KG1 (cell line): ENCODE data around the gene FGF6.

Source experiments
- DNase-seq: peaks from one replicate; lab custom pipeline; 2025; lab: John Stamatoyannopoulos, UW

Gene FGF6

GRCh38 chr12:4447151-4447550, 1.5 kb upstream of the FGF6 start:
- DNase-seq, result no peak

- no peak for DNase-seq
Measured at GRCh38 chr12:4446335-4446734, 720 bp upstream of the FGF6 start.

DNA sequence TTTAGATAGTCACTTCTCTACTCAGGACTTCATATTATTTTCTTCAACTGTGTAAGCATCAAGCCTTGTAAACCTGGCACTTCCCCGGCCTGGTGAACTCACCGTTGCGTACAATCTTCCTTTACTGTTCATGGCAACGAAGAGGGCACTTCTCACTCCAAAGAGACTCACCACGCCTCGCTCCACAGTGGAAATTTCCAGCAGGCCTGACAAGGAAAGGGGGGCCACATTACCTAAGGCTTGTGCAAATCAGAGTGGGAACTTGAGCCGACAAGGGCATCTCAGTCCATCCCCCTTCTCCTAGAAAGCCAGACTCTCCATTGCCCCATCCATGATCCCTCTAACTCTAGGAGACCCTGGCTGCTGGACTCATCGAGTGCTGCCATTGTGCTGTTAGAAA, 1.6 kb downstream of the FGF6 start:
- no peak for DNase-seq

- DNase-seq, result no peak
Measured at GRCh38 chr12:4443616-4444015, 2.0 kb downstream of the FGF6 start.

- DNase-seq, result no peak
Measured at GRCh38 chr12:4441355-4442335, 4.0 kb downstream of the FGF6 start.

- DNase-seq, result no peak
Measured at GRCh38 chr12:4440187-4440941, 5.3 kb downstream of the FGF6 start.

DNA sequence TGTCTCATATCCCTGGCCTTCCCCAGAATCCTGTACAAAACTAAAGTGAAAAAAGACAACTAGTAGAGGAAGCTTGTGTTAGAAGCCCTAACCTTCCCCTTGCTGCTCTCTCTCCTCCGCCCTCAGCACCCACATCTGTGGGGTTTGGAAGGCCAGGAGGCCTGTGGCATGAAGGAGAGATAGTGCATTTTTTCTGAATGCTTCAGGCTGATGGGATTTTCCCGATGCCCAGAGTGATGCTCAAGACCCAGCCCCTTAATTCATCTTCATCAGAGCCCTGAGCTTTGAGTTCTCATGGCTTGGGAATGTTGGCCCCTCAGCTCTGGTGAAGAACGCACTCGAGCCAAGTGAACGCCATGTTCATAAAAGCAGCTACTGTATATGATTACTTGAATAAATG, 5.9 kb downstream of the FGF6 start:
- DNase-seq, result no peak

GRCh38 chr12:4438834-4439596, 6.6 kb downstream of the FGF6 start:
- DNase-seq, result no peak

DNA sequence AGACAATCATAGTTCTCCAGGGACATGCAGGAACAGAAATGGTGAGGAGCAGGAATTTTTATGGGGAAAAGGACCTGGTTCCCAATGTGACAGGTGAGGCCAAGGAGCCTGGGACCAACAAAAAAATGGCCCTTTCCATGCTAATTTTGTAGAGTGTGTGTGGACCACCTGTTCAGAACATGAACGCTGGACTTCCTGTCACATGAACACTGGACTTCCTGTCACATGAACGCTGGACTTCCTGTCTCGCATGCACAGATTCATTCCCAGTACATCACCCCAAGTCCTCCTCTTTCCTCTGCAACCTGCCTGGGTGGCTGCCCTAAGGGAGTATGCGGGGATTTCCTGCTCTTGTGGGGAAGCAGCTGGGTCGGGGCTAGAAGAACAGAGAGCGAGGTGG, 10.1 kb downstream of the FGF6 start:
- no peak for DNase-seq

GRCh38 chr12:4434706-4435425, 10.7 kb downstream of the FGF6 start:
- peak; percentile 13 for DNase-seq

DNA sequence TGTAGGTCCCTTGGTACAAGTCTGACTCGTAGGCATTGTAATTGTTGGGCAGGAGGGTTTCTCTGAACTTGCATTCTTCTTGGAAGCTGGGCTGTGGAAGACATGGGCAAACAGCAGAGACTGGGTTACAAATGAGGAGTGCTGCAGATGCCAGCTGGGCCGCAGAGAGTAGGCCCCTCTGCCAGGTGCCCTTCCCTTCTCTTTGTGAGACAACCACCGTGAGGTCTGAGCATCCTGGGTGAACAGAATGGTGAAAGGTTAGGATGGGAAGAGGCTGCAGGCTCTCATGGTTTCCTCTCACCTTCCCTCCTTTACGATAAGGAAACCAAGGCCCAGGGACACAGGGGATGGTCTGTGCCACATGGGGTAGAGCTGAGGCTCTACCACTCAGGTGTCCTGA, 11.3 kb downstream of the FGF6 start:
- DNase-seq, result no peak

- DNase-seq, result no peak
Measured at GRCh38 chr12:4433745-4434058, 11.9 kb downstream of the FGF6 start.

GRCh38 chr12:4432878-4433744, 12.5 kb downstream of the FGF6 start:
- DNase-seq, result no peak

DNA sequence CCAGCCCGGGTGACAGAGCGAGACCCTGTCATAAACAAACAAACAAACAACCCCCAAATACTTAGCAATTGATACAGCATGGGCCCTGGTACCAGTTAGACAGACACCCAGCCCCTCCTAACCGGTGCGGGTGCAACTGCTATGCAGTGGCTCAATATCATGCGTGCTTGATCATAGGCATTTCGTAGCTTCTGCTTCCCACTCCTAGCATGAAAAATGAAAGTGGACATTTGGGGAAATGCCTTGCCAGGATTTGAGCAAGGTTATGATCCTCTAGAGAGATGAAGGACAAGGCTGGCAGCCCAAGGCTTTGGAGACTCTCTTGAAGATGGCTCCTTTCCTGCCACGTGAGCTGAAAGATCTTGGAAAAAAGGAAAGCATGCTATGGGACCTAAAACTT, 13.7 kb downstream of the FGF6 start:
- no peak for DNase-seq

GRCh38 chr12:4431436-4431835, 14.2 kb downstream of the FGF6 start:
- no peak for DNase-seq

- DNase-seq, result no peak
Measured at GRCh38 chr12:4424422-4424821, 21.2 kb downstream of the FGF6 start.

DNA sequence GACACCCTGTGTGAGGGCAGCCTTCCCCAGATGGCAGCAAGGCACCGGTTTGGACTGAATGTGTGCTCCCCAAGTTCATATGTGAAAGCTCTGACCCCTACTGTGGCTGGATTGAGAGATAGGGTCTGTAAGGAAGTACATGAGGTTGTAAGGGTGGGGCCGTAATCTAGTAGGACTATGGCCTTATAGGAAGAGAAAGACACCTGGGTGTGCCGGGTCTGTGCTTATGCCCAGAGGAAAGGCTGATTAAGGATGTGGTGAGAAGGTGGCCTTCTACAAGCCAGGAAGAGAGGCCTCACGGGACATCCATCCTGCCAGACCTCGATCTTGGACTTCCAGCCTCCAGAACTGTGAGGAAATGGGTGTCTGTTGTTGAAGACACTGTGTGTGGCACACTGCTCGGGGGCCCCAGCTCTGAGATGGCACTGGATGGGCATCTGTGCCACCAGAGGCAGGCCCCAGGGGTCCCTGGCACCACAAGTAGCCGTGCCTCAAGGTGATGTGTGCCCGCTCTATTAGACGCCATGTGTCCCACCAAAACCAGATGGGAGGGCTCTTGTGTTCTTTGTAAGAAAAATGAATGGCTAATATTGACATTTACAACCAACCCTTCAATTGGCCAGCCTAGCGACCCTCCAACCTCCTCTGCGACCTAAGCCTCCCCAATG, 22.0 kb downstream of the FGF6 start:
- DNase-seq, result no peak

GRCh38 chr12:4422985-4423384, 22.6 kb downstream of the FGF6 start:
- DNase-seq, result no peak

DNA sequence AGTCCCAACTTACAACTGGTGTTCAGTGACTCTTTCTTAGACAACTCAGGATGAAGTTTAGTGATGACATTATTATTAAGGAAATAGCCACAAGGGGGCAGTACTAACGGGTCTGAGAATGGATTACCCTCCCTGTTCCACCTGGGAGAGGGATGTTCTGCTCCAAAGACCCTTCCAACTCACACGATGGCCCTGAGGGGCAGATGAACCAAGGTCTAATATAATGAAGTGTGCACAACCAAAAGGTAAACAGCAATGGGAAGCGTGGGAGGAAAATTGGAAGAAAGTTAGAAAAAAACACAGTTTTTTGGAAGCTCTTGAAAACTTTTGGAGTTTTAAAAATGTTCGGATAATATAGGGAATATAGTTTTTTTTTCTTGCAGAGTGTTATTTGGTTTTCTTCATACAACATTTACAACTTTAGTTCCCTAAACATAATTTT, 24.0 kb downstream of the FGF6 start:
- no peak for DNase-seq

GRCh38 chr12:4420138-4420670, 25.4 kb downstream of the FGF6 start:
- no peak for DNase-seq
